SK-N-SH treated with all-trans-retinoic acid at 6 μM for 48 hours (cell line): Measurements from ENCODE around the gene INAVA.

ENCODE experiments used
- ATAC-seq: fragments of 200-7000 bp; cut with Tn5 transposase; 3 replicates; pipeline ENCODE4 v1.9.1; 2020; ENCODE audit warnings: mild to moderate bottlenecking, moderate library complexity
- ARNTL ChIP-seq: fragments of 450-650 bp; formaldehyde crosslinking; IDR thresholded peaks from 2 replicates; pipeline ENCODE4 v1.5.0; 2020; ENCODE audit warnings: low read depth, mild to moderate bottlenecking, moderate library complexity, borderline replicate concordance
- BACH2 ChIP-seq: fragments of 250-450 bp; sonication (Bioruptor Pico); IDR thresholded peaks from 2 replicates; pipeline ENCODE4 v1.9.0; 2021; ENCODE audit warnings: mild to moderate bottlenecking, borderline replicate concordance
- CSDC2 ChIP-seq: fragments of 250-450 bp; sonication (Bioruptor Pico); IDR thresholded peaks from 2 replicates; pipeline ENCODE4 v1.5.0; 2020; ENCODE audit warnings: mild to moderate bottlenecking, moderate library complexity
- ESRRG ChIP-seq: fragments of 250-450 bp; sonication (Bioruptor Pico); IDR thresholded peaks from 2 replicates; pipeline ENCODE4 v1.6.1; 2021; ENCODE audit warnings: mild to moderate bottlenecking
- GLIS3 ChIP-seq: fragments of 250-450 bp; sonication (Bioruptor Pico); IDR thresholded peaks from 2 replicates; pipeline ENCODE4 v1.5.0; 2020; ENCODE audit warnings: mild to moderate bottlenecking, moderate library complexity
- ISL1 ChIP-seq: fragments of 250-450 bp; sonication (Bioruptor Pico); IDR thresholded peaks from 2 replicates; pipeline ENCODE4 v2.1.2; 2022; ENCODE audit warnings: mild to moderate bottlenecking, moderate library complexity
- OSR1 ChIP-seq: fragments of 250-450 bp; sonication (Bioruptor Pico); IDR thresholded peaks from 2 replicates; pipeline ENCODE4 v1.8.0; 2022; ENCODE audit warnings: moderate library complexity, mild to moderate bottlenecking, inconsistent platforms
- PPARA ChIP-seq: fragments of 250-450 bp; sonication (Bioruptor Pico); IDR thresholded peaks from 2 replicates; pipeline ENCODE4 v1.5.0; 2020; ENCODE audit warnings: mild to moderate bottlenecking, borderline replicate concordance
- RARB ChIP-seq: fragments of 250-450 bp; sonication (Bioruptor Pico); IDR thresholded peaks from 2 replicates; pipeline ENCODE4 v1.8.0; 2021; ENCODE audit warnings: mild to moderate bottlenecking, moderate library complexity
- SNAI2 ChIP-seq: fragments of 250-450 bp; sonication (Bioruptor Pico); IDR thresholded peaks from 2 replicates; pipeline ENCODE4 v1.5.0; 2020; ENCODE audit warnings: mild to moderate bottlenecking, moderate library complexity
- TCF4 ChIP-seq: fragments of 250-450 bp; sonication (Bioruptor Pico); IDR thresholded peaks from 2 replicates; pipeline ENCODE4 v1.8.0; 2021; ENCODE audit warnings: mild to moderate bottlenecking, moderate library complexity, borderline replicate concordance
- TOX ChIP-seq: fragments of 250-450 bp; sonication (Bioruptor Pico); IDR thresholded peaks from 2 replicates; pipeline ENCODE4 v1.8.0; 2021; ENCODE audit warnings: mild to moderate bottlenecking, moderate library complexity, borderline replicate concordance
- ZC3H10 ChIP-seq: fragments of 250-450 bp; sonication (Bioruptor Pico); IDR thresholded peaks from 2 replicates; pipeline ENCODE4 v1.5.1; 2021; ENCODE audit warnings: mild to moderate bottlenecking, moderate library complexity
- ZFP3 ChIP-seq: fragments of 250-450 bp; sonication (Bioruptor Pico); IDR thresholded peaks from 2 replicates; pipeline ENCODE4 v1.5.0; 2020; ENCODE audit warnings: mild to moderate bottlenecking, moderate library complexity
- ZFP30 ChIP-seq: fragments of 450-650 bp; formaldehyde crosslinking; IDR thresholded peaks from 2 replicates; pipeline ENCODE4 v1.5.0; 2022; ENCODE audit warnings: mild to moderate bottlenecking, moderate library complexity
- ZNF565 ChIP-seq: fragments of 450-650 bp; formaldehyde crosslinking; conservative IDR thresholded peaks from 2 replicates; pipeline ENCODE4 v1.5.0; 2020; ENCODE audit warnings: low read depth, mild to moderate bottlenecking, moderate library complexity
- ZNF70 ChIP-seq: fragments of 450-650 bp; formaldehyde crosslinking; IDR thresholded peaks from 2 replicates; pipeline ENCODE4 v1.5.0; 2020; ENCODE audit warnings: mild to moderate bottlenecking, moderate library complexity
- ZNF8 ChIP-seq: fragments of 450-650 bp; formaldehyde crosslinking; IDR thresholded peaks from 2 replicates; pipeline ENCODE4 v1.5.0; 2020; ENCODE audit warnings: mild to moderate bottlenecking, moderate library complexity
- TF ChIP-seq, protein P1 (sequence below): fragments of 250-450 bp; sonication (Bioruptor Pico); IDR thresholded peaks from 2 replicates; pipeline ENCODE4 v1.8.0; 2021; ENCODE audit warnings: low read depth, mild to moderate bottlenecking, moderate library complexity, borderline replicate concordance
- TF ChIP-seq, protein P2 (sequence below): fragments of 250-450 bp; sonication (Bioruptor Pico); IDR thresholded peaks from 2 replicates; pipeline ENCODE4 v1.5.0; 2020; ENCODE audit warnings: mild to moderate bottlenecking, moderate library complexity
- TF ChIP-seq, protein P3 (sequence below): fragments of 250-450 bp; sonication (Bioruptor Pico); IDR thresholded peaks from 2 replicates; pipeline ENCODE4 v1.5.1; 2021; ENCODE audit warnings: mild to moderate bottlenecking, moderate library complexity
- TF ChIP-seq, protein P4 (sequence below): fragments of 250-450 bp; sonication (Bioruptor Pico); IDR thresholded peaks from 2 replicates; pipeline ENCODE4 v1.5.1; 2020; ENCODE audit warnings: low read depth, mild to moderate bottlenecking, moderate library complexity

Gene INAVA

DNA sequence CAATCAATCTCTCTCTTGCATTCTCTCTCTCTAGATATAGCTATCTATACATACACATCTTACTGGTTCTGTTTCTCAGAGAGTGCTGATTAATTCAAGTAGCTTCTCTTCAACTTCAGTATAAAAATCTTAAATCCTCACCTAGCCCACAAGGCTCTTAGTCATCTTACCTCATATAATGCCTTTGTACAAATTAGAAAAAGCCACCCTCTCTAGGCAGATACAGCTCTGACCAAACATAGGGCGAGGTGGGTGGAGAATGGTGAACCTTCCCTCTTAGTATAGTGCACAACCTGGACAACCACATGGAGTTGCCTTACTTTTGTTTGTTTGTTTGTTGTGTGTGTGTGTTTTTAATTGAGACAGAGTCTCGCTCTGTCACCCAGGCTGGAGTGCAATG is 5.1 kb upstream of the INAVA start:
- TF ChIP-seq GLIS3 (no peak), ZNF8 (CRISPR knock-in tag) (no peak), ISL1 (CRISPR knock-in tag) (no peak), TCF4 (no peak), ZNF565 (CRISPR knock-in tag) (no peak), ZFP3 (CRISPR knock-in tag) (no peak), SNAI2 (no peak), ARNTL (CRISPR knock-in tag) (no peak), ZFP30 (CRISPR knock-in tag) (no peak), ESRRG (no peak), PPARA (no peak), RARB (CRISPR knock-in tag) (no peak)
- TF ChIP-seq, protein P1, sequence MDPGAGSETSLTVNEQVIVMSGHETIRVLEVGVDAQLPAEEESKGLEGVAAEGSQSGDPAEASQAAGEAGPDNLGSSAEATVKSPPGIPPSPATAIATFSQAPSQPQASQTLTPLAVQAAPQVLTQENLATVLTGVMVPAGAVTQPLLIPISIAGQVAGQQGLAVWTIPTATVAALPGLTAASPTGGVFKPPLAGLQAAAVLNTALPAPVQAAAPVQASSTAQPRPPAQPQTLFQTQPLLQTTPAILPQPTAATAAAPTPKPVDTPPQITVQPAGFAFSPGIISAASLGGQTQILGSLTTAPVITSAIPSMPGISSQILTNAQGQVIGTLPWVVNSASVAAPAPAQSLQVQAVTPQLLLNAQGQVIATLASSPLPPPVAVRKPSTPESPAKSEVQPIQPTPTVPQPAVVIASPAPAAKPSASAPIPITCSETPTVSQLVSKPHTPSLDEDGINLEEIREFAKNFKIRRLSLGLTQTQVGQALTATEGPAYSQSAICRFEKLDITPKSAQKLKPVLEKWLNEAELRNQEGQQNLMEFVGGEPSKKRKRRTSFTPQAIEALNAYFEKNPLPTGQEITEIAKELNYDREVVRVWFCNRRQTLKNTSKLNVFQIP (CRISPR knock-in tag) = no peak
- TF ChIP-seq, protein P2, sequence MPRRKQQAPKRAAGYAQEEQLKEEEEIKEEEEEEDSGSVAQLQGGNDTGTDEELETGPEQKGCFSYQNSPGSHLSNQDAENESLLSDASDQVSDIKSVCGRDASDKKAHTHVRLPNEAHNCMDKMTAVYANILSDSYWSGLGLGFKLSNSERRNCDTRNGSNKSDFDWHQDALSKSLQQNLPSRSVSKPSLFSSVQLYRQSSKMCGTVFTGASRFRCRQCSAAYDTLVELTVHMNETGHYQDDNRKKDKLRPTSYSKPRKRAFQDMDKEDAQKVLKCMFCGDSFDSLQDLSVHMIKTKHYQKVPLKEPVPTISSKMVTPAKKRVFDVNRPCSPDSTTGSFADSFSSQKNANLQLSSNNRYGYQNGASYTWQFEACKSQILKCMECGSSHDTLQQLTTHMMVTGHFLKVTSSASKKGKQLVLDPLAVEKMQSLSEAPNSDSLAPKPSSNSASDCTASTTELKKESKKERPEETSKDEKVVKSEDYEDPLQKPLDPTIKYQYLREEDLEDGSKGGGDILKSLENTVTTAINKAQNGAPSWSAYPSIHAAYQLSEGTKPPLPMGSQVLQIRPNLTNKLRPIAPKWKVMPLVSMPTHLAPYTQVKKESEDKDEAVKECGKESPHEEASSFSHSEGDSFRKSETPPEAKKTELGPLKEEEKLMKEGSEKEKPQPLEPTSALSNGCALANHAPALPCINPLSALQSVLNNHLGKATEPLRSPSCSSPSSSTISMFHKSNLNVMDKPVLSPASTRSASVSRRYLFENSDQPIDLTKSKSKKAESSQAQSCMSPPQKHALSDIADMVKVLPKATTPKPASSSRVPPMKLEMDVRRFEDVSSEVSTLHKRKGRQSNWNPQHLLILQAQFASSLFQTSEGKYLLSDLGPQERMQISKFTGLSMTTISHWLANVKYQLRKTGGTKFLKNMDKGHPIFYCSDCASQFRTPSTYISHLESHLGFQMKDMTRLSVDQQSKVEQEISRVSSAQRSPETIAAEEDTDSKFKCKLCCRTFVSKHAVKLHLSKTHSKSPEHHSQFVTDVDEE (CRISPR knock-in tag) = no peak
- TF ChIP-seq, protein P3, sequence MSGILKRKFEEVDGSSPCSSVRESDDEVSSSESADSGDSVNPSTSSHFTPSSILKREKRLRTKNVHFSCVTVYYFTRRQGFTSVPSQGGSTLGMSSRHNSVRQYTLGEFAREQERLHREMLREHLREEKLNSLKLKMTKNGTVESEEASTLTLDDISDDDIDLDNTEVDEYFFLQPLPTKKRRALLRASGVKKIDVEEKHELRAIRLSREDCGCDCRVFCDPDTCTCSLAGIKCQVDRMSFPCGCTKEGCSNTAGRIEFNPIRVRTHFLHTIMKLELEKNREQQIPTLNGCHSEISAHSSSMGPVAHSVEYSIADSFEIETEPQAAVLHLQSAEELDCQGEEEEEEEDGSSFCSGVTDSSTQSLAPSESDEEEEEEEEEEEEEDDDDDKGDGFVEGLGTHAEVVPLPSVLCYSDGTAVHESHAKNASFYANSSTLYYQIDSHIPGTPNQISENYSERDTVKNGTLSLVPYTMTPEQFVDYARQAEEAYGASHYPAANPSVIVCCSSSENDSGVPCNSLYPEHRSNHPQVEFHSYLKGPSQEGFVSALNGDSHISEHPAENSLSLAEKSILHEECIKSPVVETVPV (CRISPR knock-in tag) = no peak
- no peak for ATAC-seq

DNA sequence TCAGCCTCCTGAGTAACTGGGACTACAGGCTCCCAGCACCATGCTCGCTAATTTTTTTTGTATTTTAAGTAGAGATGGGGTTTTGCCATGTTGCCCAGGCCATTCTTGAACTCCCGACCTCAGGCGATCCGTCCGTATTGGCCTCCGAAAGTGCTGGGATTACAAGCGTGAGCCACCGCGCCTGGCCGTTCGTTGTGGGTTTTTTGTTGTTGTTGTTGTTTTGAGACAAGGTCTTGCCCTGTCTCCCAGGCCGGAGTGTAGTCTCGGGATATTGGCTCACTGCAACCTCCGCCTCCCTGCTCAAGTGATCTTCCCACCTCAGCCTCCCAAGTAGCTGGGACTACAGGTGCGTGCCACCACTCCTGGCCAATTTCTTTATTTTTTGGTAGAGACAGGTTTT is 4.7 kb upstream of the INAVA start:
- TF ChIP-seq BACH2 (CRISPR knock-in tag) = no peak
- TF ChIP-seq RARB (CRISPR knock-in tag) = no peak
- TF ChIP-seq, protein P3 (CRISPR knock-in tag) = no peak
- TF ChIP-seq TOX (CRISPR knock-in tag) = no peak
- TF ChIP-seq, protein P4, sequence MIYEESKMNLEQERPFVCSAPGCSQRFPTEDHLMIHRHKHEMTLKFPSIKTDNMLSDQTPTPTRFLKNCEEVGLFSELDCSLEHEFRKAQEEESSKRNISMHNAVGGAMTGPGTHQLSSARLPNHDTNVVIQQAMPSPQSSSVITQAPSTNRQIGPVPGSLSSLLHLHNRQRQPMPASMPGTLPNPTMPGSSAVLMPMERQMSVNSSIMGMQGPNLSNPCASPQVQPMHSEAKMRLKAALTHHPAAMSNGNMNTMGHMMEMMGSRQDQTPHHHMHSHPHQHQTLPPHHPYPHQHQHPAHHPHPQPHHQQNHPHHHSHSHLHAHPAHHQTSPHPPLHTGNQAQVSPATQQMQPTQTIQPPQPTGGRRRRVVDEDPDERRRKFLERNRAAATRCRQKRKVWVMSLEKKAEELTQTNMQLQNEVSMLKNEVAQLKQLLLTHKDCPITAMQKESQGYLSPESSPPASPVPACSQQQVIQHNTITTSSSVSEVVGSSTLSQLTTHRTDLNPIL (CRISPR knock-in tag) = no peak
- TF ChIP-seq ZFP30 (CRISPR knock-in tag) = no peak
- no peak for TF ChIP-seq ESRRG
- no peak for TF ChIP-seq ZC3H10 (CRISPR knock-in tag)
- no peak for TF ChIP-seq GLIS3
- TF ChIP-seq CSDC2 (CRISPR knock-in tag) = no peak
- no peak for TF ChIP-seq ARNTL (CRISPR knock-in tag)
- no peak for TF ChIP-seq SNAI2
- TF ChIP-seq, protein P2 (CRISPR knock-in tag) = no peak
- no peak for TF ChIP-seq ZNF70 (CRISPR knock-in tag)
- TF ChIP-seq OSR1 (CRISPR knock-in tag) = no peak
- TF ChIP-seq ISL1 (CRISPR knock-in tag) = no peak
- TF ChIP-seq, all 23 proteins: peak for 0

More for the DNA sequence above, 4.7 kb upstream of the INAVA start:
- no peak for ATAC-seq
